Calu3 (cell line): ENCODE results near the gene THSD7B. TPM values are rescaled to one million over a fixed set of nuclear protein-coding genes. Genes with fewer than 3 reads are reported as not detected.

Experiments
- BruUV-seq: library from RNA; stranded (reverse); fragments of 400-500 nt; replicated peaks from 2 replicates; lab custom pipeline; 2021; lab: Mats Ljungman, UMichigan
- CTCF ChIA-PET: fragments of 300-600 bp; sonication (Branson Sonifier 250); formaldehyde crosslinking; loops from one replicate; lab custom pipeline; 2022; ENCODE audit warnings: antibody characterized with exemption; lab: Charles Lee
- DNase-seq: peaks from one replicate; pipeline ENCODE4 v3.0.0; 2022
- H3K27ac Mint-ChIP-seq: one replicate; pipeline ENCODE4 v1.8.0; 2022; ENCODE audit warnings: mixed read lengths; ENCODE audit not compliant: unreplicated experiment
- H3K27me3 Mint-ChIP-seq: one replicate; pipeline ENCODE4 v1.8.0; 2022; ENCODE audit warnings: mixed read lengths; ENCODE audit not compliant: unreplicated experiment
- H3K36me3 Mint-ChIP-seq: one replicate; pipeline ENCODE4 v1.8.0; 2022; ENCODE audit warnings: mild to moderate bottlenecking, moderate library complexity, mixed read lengths; ENCODE audit not compliant: insufficient read depth, unreplicated experiment
- H3K4me1 Mint-ChIP-seq: one replicate; pipeline ENCODE4 v1.8.0; 2022; ENCODE audit warnings: mild to moderate bottlenecking, low read depth, mixed read lengths; ENCODE audit not compliant: unreplicated experiment
- H3K4me3 Mint-ChIP-seq: one replicate; pipeline ENCODE4 v1.8.0; 2022; ENCODE audit warnings: mild to moderate bottlenecking, low read depth, moderate library complexity, mixed read lengths; ENCODE audit not compliant: unreplicated experiment
- H3K9me3 Mint-ChIP-seq: one replicate; pipeline ENCODE4 v1.8.0; 2022; ENCODE audit warnings: low read depth, mixed read lengths; ENCODE audit not compliant: unreplicated experiment
- intact Hi-C: fragments of 100-400 bp; cut with micrococcal nuclease; formaldehyde crosslinking; loops from one replicate; pipeline ENCODE4 v1.10.0; 2022; ENCODE audit not compliant: unreplicated experiment
- total RNA-seq: library from RNA; stranded (reverse); gene quantifications from 2 replicates; pipeline ENCODE4 v1.2.3, GENCODE V29; 2022
- TF ChIP-seq, protein P1 (sequence below): fragments of 200-600 bp; IDR thresholded peaks from one replicate; pipeline ENCODE4 v1.8.0; 2022; ENCODE audit warnings: antibody characterized with exemption; ENCODE audit not compliant: unreplicated experiment

The THSD7B gene
- total RNA-seq, 1 experiment from 2014 or later, result not detected

- no peaks in the 10 kb centered on the region for H3K36me3 Mint-ChIP-seq
- CTCF ChIA-PET, result no interaction called here
- BruUV-seq, result no TSS peak
- TF ChIP-seq, protein P1, sequence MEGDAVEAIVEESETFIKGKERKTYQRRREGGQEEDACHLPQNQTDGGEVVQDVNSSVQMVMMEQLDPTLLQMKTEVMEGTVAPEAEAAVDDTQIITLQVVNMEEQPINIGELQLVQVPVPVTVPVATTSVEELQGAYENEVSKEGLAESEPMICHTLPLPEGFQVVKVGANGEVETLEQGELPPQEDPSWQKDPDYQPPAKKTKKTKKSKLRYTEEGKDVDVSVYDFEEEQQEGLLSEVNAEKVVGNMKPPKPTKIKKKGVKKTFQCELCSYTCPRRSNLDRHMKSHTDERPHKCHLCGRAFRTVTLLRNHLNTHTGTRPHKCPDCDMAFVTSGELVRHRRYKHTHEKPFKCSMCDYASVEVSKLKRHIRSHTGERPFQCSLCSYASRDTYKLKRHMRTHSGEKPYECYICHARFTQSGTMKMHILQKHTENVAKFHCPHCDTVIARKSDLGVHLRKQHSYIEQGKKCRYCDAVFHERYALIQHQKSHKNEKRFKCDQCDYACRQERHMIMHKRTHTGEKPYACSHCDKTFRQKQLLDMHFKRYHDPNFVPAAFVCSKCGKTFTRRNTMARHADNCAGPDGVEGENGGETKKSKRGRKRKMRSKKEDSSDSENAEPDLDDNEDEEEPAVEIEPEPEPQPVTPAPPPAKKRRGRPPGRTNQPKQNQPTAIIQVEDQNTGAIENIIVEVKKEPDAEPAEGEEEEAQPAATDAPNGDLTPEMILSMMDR, result no peak
- H3K27me3 Mint-ChIP-seq, result no peaks in the 10 kb centered on the region
- no peak for DNase-seq
- no peak overlapping the region for H3K4me3 Mint-ChIP-seq
- H3K9me3 Mint-ChIP-seq, result no peaks in the 10 kb centered on the region
- H3K27ac Mint-ChIP-seq, result no peak overlapping the region
- H3K4me1 Mint-ChIP-seq, result peaks cover 16% of the 10 kb centered on the region
- intact Hi-C loops, result no loop called here
Observed at GRCh38 chr2:137193401-137193800, 428.1 kb downstream of the THSD7B start.

GRCh38 chr2:137194111-137194510 is 428.8 kb downstream of the THSD7B start:
- Mint-ChIP-seq H3K27me3 (no peaks in the 10 kb centered on the region), H3K36me3 (no peaks in the 10 kb centered on the region), H3K4me3 (no peak overlapping the region), H3K4me1 (peaks cover 16% of the 10 kb centered on the region), H3K27ac (no peak overlapping the region), H3K9me3 (no peaks in the 10 kb centered on the region)
- DNase-seq, result no peak
- CTCF ChIA-PET, result interaction anchor here (0.7 kb wide), 1 partner anchor 13 kb away, joined by 3 read pairs; no protein-coding TSS in a partner anchor
- intact Hi-C loops, result no loop called here
- TF ChIP-seq, protein P1, result no peak
- no TSS peak for BruUV-seq

- H3K27me3 Mint-ChIP-seq, result no peaks in the 10 kb centered on the region
- H3K4me3 Mint-ChIP-seq, result no peak overlapping the region
- DNase-seq, result no peak
- H3K36me3 Mint-ChIP-seq, result no peaks in the 10 kb centered on the region
- H3K4me1 Mint-ChIP-seq, result peaks cover 11% of the 10 kb centered on the region
- intact Hi-C loops, result no loop called here
- BruUV-seq, result no TSS peak
- CTCF ChIA-PET, result no interaction called here
- TF ChIP-seq, protein P1, result no peak
- H3K9me3 Mint-ChIP-seq, result no peaks in the 10 kb centered on the region
- H3K27ac Mint-ChIP-seq, result no peak overlapping the region
Observed at GRCh38 chr2:137199751-137200150, 434.4 kb downstream of the THSD7B start.

DNA sequence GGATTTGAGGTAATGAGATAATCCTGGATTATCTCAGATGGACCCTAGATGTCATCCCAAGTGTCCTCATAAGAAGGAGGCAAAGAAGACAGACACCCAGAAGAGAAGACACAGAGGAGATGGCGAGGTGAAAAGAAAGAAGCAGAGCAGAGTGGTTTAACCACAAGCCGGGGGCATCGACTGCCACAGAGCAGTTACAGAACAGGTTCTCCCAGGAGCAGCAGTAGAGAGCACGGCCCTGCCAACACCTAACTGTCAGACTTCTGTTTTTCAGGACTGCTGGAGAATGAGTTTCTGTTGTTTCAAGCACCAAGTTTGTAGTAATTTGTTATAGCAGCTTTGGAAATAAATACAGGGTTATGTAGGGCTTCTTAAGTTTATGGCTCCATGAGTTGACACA is 437.0 kb downstream of the THSD7B start:
- DNase-seq, result peak; percentile 50
- intact Hi-C loops, result no loop called here
- Mint-ChIP-seq H3K9me3 (no peaks in the 10 kb centered on the region), H3K4me3 (no peak overlapping the region), H3K27me3 (no peaks in the 10 kb centered on the region), H3K27ac (no peak overlapping the region), H3K4me1 (peaks cover 11% of the 10 kb centered on the region), H3K36me3 (no peaks in the 10 kb centered on the region)
- no TSS peak for BruUV-seq
- TF ChIP-seq, protein P1, result no peak
- CTCF ChIA-PET, result no interaction called here
